Left renal cortex interstitium (tissue), 4 donors: Measurements from ENCODE around the gene TOMM20L. TPM values are rescaled to one million over a fixed set of nuclear protein-coding genes. Genes with fewer than 3 reads are reported as not detected.
"Not testable (repeated sequence)": the region's sequence is repeated elsewhere in the genome, so short reads cannot be mapped to it uniquely, and the experiment has no call there.

Experiments used
- DNase-seq, 4 donors: peaks; one replicate each; pipeline ENCODE4 v3.0.0-alpha.2; 2013; ENCODE audit warnings: low read depth in 4 of 4, low spot score in 2 of 4, missing footprints in 1 of 4
- polyA plus RNA-seq, 4 donors: library from polyadenylated mRNA; unstranded; fragments of 120-200 nt; gene quantifications; one replicate each; pipeline ENCODE4 v1.2.1, GENCODE V29; 2013; ENCODE audit not compliant: insufficient read length in 4 of 4

TOMM20L gene
- polyA plus RNA-seq = 1 to 10 TPM; 1.2 to 1.9 (median 1.4) TPM

GRCh38 chr14:58395812-58396788 is at the start of gene TOMM20L:
TOMM20L (plus strand) TSS chr14:58395930; CDS start chr14:58395958, 28 bp downstream.
- peak; percentile 31 to 67 (median 38) for DNase-seq

- DNase-seq = no peak
These were observed 42.0 kb upstream of the TOMM20L start for GRCh38 chr14:58353516-58354299.

DNA sequence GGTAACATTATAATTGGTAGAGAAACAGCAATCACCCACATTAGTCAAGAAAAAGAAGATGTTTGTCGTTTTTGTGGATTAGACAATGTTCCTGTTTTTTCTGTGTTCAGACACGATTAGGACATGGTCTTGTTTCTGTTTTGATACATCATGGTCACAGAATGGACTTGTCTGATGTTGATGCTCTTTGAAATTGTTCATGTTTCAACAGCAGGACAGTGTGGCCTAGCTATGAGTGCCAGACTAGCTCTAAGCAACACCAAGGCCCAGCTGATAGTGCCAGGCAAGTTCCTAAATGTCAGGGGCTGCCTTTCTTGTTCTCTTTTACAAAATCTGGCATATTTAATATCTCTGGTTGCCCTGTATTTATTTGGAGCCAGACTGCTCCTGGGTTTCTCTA is 40.9 kb upstream of the TOMM20L start:
- no peak for DNase-seq

DNA sequence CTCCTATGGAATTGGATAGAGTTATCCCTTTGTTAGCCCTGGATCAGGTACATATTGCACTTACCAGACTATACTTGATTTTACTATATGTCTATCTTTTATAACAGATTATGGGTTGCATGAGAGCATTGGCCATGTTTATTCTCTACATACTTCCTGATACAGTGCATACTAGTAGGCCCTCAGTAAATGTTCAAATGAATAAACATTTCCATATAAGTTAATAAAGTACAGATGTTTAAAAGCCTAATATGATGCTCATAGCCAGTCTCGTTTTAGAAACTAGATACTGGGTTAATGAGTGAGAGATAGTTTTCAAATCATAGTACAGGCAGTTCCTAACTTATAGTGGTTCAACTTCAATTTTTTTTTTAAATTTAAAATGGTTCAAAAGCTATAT is 39.5 kb upstream of the TOMM20L start:
- DNase-seq = no peak

DNA sequence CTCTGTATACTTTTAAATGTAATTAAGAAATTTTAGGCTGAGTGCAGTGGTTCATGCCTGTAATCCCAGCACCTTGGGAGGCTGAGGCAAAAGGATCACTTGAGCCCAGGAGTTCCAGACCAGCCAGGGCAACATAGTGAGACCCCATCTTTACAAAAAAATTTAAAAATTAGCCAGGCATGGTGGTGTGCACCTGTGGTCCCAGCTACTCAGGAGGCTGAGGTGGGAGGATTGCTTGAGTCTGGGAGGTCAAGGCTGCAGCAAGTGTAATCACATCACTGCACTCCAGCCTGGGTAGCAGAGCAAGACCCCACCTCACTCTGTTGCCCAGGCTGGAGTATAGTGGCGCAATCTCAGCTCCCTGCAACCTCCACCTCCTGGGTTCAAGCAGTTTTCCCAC is 33.5 kb upstream of the TOMM20L start:
- DNase-seq = not testable (repeated sequence)

- peak in 1 of 4 donors; percentile 15 for DNase-seq
These were observed 32.8 kb upstream of the TOMM20L start for GRCh38 chr14:58362798-58363412.

GRCh38 chr14:58364316-58364715 is 31.4 kb upstream of the TOMM20L start:
- no peak for DNase-seq

GRCh38 chr14:58367296-58367695 is 28.4 kb upstream of the TOMM20L start:
- no peak for DNase-seq

GRCh38 chr14:58368956-58369355 is 26.8 kb upstream of the TOMM20L start:
- no peak for DNase-seq

GRCh38 chr14:58376791-58377190 is 18.9 kb upstream of the TOMM20L start:
- no peak for DNase-seq

DNA sequence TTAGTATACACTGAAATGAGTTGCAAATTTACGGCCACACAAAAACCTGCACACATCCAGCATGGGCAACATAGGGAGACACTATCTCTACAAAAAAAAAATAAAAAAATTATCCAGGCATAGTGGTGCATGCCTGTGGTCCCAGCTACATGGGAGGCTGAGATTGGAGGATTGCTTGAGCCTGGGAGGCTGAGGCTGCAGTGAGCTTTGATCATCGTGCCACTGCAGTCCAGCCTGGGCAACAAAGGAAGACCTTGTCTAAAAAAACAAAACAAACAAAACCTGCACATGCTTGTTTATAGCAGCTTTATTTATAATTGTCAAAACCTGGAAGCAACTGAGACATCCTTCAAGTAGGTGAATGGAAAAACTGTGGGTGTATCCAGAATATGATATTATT is 4.9 kb upstream of the TOMM20L start:
- DNase-seq = no peak

DNA sequence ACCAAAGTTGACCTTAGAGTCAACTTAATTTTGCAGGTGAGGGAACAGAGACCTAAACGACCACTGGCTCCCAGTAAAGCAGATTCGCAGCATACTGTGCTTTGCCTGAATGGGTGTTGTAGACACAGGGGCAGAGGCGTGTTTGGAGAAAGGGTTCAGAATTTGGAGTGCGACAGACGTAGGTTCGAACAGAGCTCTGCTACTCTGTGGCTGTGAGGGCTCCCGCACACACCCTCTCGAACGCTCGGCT is 243 bp upstream of the TOMM20L start:
- DNase-seq = no peak

DNA sequence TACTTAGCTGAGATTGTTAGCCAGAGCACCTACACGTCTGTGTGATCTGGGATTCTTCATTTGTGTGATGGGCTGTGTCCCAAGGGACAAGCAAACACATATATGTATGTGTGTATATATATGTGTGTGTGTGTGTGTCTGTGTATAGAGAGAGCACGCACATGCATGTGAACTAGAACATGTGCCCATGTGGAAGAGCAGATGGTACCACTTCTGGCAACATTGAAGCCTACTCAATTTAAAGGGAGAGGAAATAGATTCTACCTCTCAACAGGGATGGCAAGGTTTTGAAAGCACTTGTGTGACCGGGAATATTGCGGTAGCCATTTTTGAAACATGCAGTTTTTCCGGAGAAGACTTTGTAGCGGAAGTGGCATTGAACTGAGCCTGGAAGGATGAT is 1.4 kb downstream of the TOMM20L start:
- DNase-seq = no peak

DNA sequence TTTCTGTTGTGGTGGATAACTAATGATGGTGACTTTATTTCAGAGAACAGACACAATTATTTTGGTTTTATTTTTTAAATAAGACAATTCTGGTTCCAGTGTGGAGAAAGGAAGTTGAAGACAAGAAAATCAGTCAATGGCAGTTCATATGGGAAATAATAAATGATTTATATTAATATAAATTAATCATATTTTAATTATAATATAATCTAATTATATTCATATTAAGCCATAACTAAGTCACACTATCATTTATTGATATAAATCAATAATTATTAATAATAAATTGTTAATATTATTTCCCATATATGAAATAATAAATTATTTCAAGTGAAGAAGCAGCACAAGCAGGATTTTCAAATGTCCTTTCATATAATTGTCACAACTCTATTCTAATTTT is 2.8 kb downstream of the TOMM20L start:
- no peak for DNase-seq

DNA sequence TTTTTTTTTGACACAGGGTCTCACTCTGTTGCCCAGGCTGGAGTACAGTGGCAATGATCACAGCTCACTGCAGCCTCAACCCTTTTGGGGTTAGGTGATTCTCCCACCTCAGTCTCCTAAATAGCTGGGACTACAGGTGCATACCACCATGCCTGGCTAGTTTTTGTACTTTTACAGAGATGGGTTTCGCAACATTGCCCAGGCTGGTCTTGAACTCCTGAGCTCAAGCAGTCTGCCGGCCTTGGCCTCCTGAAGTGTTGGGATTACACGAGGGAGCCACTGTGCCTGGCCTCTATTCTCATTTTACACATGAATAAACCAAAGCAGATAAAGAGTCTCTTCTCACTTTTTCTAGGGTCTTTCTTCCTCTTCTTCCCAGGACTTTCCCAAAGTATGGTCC is 3.2 kb downstream of the TOMM20L start:
- no peak for DNase-seq

DNA sequence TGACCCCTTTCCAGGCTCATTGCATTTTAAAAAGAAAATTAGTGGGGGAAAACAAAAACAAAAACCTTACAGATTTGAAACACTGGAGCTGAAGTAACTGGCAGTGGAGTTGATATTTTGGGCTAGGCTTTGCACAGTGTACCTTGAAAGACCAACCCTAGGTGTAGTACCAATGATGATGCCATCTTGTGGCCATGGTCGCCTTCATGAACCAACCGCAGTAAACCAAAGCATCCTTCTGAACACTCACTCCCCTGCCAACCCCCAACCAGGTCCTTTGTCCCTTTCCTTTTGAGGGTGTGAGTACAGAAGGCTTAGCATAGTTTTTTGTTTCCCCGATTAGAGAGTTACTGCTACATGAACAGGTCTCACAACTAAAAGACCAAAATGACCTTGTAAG is 5.9 kb downstream of the TOMM20L start:
- DNase-seq = no peak

DNA sequence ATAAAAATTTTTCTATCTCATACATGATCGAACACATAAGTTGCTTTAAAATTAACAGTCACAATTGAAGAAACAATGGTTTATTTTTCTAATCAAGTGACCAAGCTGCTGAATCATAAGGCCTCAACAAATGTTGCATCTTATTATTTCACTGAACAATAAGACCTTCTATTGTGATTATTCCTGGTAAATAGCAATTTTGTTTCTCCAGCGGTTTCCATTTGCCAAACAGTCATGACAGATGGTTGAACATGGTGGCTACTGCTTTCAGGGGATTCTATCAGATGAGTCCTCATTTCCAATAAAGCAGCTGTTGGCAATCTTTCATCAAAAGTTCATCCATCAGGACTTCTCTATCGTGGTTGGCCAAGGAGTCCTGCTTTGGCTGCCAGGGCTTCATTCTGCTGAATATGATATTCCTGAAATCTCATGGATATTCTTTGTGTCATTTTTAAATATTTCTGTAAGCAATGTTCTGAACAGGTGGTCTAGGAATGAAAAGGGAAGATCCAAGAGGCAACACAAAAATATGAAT is 13.0 kb downstream of the TOMM20L start:
- no peak for DNase-seq

GRCh38 chr14:58414845-58415244 is 19.1 kb downstream of the TOMM20L start:
- no peak for DNase-seq

DNA sequence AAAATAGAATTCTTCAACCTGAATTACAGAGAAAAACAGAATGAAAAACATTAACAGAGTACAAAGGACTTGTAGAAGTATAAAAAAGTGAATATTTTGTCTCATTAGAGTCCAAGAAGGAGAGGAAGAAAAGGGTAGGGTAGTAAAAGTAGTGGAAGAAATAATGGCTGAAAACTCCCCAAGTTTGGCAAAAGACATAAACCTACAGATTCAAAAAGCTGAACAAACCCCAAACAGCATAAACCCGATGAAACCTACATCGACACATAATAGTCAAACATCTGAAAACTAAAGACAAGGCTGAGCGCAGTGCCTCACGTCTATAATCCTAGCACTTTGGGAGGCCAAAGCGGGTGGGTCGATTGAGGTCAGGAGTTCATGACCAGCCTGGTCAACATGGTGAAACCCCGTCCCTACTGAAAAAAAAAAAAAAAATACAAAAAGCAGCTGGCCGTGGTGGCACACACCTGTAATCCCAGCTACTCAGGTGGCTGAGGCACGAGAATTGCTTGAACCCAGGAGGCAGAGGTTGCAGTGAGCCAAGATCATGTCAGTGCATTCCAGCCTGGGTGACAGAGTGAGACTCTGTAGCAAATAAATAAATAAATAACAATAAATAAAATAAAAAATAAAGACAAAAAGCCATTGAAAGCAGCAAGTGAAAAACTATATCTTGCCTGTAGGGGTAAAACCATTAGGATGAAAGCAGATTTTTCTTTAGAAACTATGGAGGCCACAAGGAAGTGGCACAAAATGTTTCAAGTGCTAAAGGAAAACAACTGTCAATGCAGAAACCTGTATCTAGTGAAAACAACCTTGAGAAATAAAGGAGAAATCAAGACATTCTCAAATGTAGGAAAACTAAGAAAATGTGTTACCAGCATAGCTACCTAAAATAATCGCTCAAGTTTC is 20.2 kb downstream of the TOMM20L start:
- DNase-seq = no peak

GRCh38 chr14:58416934-58417333 is 21.2 kb downstream of the TOMM20L start:
- DNase-seq = not testable (repeated sequence)
